CD14-positive monocyte (primary cell): ENCODE results near the gene OR7G1. TPM values are rescaled to one million over a fixed set of nuclear protein-coding genes. Genes with fewer than 3 reads are reported as not detected.
A peak's percentile ranks its signal among the peaks of the same experiment; 100 is the strongest.

ENCODE experiments used
- DNase-seq, 3 donors: peaks; one replicate each; pipeline ENCODE4 v3.0.0-alpha.2; 2011 to 2022
- H2AFZ ChIP-seq: 2 replicates; pipeline ENCODE4 v1.6.0; 2012; ENCODE audit warnings: mild to moderate bottlenecking, low read depth, low read length, inconsistent platforms; ENCODE audit not compliant: insufficient read depth, poor library complexity, severe bottlenecking
- H3K27ac ChIP-seq, 2 donors: 1 replicate in 1 of 2; 2 replicates in 1 of 2; pipeline ENCODE4 v1.5.1; 2012 to 2013; ENCODE audit warnings: low read length in 2 of 2, control low read depth in 1 of 2, inconsistent platforms in 1 of 2, low read depth in 1 of 2, mild to moderate bottlenecking in 1 of 2
- H3K27me3 ChIP-seq, 2 donors: one replicate each; pipeline versions ENCODE4 v1.6.0 to v1.6.1; 2011 to 2013; ENCODE audit warnings: low read length in 2 of 2; ENCODE audit not compliant: control insufficient read depth in 2 of 2, insufficient read depth in 2 of 2
- H3K36me3 ChIP-seq, 2 donors: replicated peaks in 1 of 2; 1 replicate in 1 of 2; 2 replicates in 1 of 2; pipeline versions ENCODE4 v1.5.1 to v1.6.1; 2012 to 2013; ENCODE audit warnings: low read length in 2 of 2, control low read depth in 1 of 2, inconsistent platforms in 1 of 2, mild to moderate bottlenecking in 1 of 2; ENCODE audit not compliant: insufficient read depth in 2 of 2, control insufficient read depth in 1 of 2
- H3K4me1 ChIP-seq, 2 donors: 1 replicate in 1 of 2; 2 replicates in 1 of 2; pipeline versions ENCODE4 v1.5.1 to v1.6.1; 2012 to 2013; ENCODE audit warnings: low read length in 2 of 2, control low read depth in 1 of 2, inconsistent platforms in 1 of 2, mild to moderate bottlenecking in 1 of 2, moderate library complexity in 1 of 2; ENCODE audit not compliant: insufficient read depth in 2 of 2, control insufficient read depth in 1 of 2
- H3K4me2 ChIP-seq: replicated peaks from 2 replicates; pipeline ENCODE3; 2012; ENCODE audit warnings: low read length, moderate library complexity, mild to moderate bottlenecking; ENCODE audit not compliant: poor library complexity, severe bottlenecking; ENCODE audit errors: extremely low read depth
- H3K4me3 ChIP-seq, 3 experiments: fragments of 200-600 bp in 1 of 3; sonication (generic) in 1 of 3; replicated peaks in 1 of 3; 1 replicate in 2 of 3; 2 replicates in 1 of 3; pipeline ENCODE4 v1.5.1; 2011 to 2013; ENCODE audit warnings: low read length in 3 of 3, mild to moderate bottlenecking in 3 of 3, control low read depth in 2 of 3, low read depth in 2 of 3, inconsistent platforms in 1 of 3, moderate library complexity in 1 of 3
- H3K79me2 ChIP-seq: 2 replicates; pipeline ENCODE4 v1.6.0; 2012; ENCODE audit warnings: mild to moderate bottlenecking, control low read depth, inconsistent platforms, low read length, moderate library complexity; ENCODE audit not compliant: insufficient read depth
- H3K9ac ChIP-seq: 2 replicates; pipeline ENCODE4 v1.6.0; 2017; ENCODE audit warnings: low read length, mild to moderate bottlenecking; ENCODE audit not compliant: insufficient read depth, poor library complexity, severe bottlenecking
- H3K9me3 ChIP-seq, 2 donors: replicated peaks in 1 of 2; 1 replicate in 1 of 2; 2 replicates in 1 of 2; pipeline versions ENCODE4 v1.5.1 to v1.6.1; 2012 to 2013; ENCODE audit warnings: low read length in 2 of 2, control low read depth in 1 of 2; ENCODE audit not compliant: control insufficient read depth in 1 of 2, insufficient read depth in 1 of 2
- H4K20me1 ChIP-seq: 2 replicates; pipeline ENCODE4 v1.6.0; 2012; ENCODE audit warnings: mild to moderate bottlenecking, low read length, control low read depth, moderate library complexity; ENCODE audit not compliant: insufficient read depth
- H3K27ac Mint-ChIP-seq, 7 donors: one replicate each; pipeline ENCODE4 v1.8.0; 2020; ENCODE audit warnings: mild to moderate bottlenecking in 7 of 7, mixed read lengths in 7 of 7, moderate library complexity in 6 of 7, inconsistent platforms in 2 of 7
- H3K27me3 Mint-ChIP-seq, 3 donors: one replicate each; pipeline ENCODE4 v1.8.0; 2021 to 2022; ENCODE audit warnings: low read depth in 3 of 3, mild to moderate bottlenecking in 3 of 3, mixed read lengths in 3 of 3, moderate library complexity in 3 of 3, inconsistent platforms in 1 of 3
- H3K36me3 Mint-ChIP-seq, 2 donors: one replicate each; pipeline ENCODE4 v1.8.0; 2020; ENCODE audit warnings: mixed read lengths in 2 of 2, inconsistent platforms in 1 of 2, mild to moderate bottlenecking in 1 of 2
- H3K4me1 Mint-ChIP-seq: one replicate; pipeline ENCODE4 v1.8.0; 2020; ENCODE audit warnings: mild to moderate bottlenecking, mixed read lengths
- H3K4me3 Mint-ChIP-seq, 2 donors: one replicate each; pipeline ENCODE4 v1.8.0; 2020; ENCODE audit warnings: mild to moderate bottlenecking in 2 of 2, mixed read lengths in 2 of 2, moderate library complexity in 1 of 2
- H3K9me3 Mint-ChIP-seq, 7 donors: one replicate each; pipeline ENCODE4 v1.8.0; 2020 to 2022; ENCODE audit warnings: mixed read lengths in 7 of 7, mild to moderate bottlenecking in 6 of 7, moderate library complexity in 6 of 7, inconsistent platforms in 2 of 7
- CTCF ChIP-seq: fragments of 200-600 bp; IDR thresholded peaks from one replicate; pipeline ENCODE4 v1.8.0; 2022; ENCODE audit warnings: antibody characterized with exemption, mild to moderate bottlenecking
- WGBS: methylation state at CpG from one replicate; pipeline ENCODE4 v1.1.5; 2013; ENCODE audit warnings: missing lambda C conversion rate; ENCODE audit not compliant: insufficient coverage; 5-methylcytosine and 5-hydroxymethylcytosine counted together
- intact Hi-C, 2 donors: fragments of 100-400 bp; cut with micrococcal nuclease; formaldehyde crosslinking; loops; one replicate each; pipeline versions ENCODE4 v1.15.0 to v1.15.1; 2023
- polyA plus RNA-seq, 3 donors: library from polyadenylated mRNA; depleted of rRNA in 1 of 3; unstranded in 2 of 3; stranded (reverse) in 1 of 3; fragments of 300-500 nt in 2 of 3; fragments of >200 nt in 1 of 3; fragmentation: Illumina TruSeq in 2 of 3; gene quantifications; 1 replicate in 2 of 3; 2 replicates in 1 of 3; pipeline ENCODE4 v1.2.3, GENCODE V29; 2012 to 2021

OR7G1 gene
- polyA plus RNA-seq, 3 donors = not detected

GRCh38 chr19:9140159-9140874 is 24.8 kb upstream of the OR7G1 start, which contains the start of gene ZNF317:
ZNF317 (plus strand) TSS chr19:9140397; CDS start chr19:9156017, 15,620 bp downstream.
- Histone ChIP-seq H3K9me3 (peaks cover 12 to 20% of the 10 kb centered on the region in 2 donors), H3K9ac (peak within 1 kb of the TSS; percentile 96), H3K4me2 (peak within 1 kb of the TSS; percentile 94), H4K20me1 (no peaks in the 10 kb centered on the region), H3K27ac (peak within 1 kb of the TSS; percentile 77 to 97), H3K36me3 (peaks cover 1 to 16% of the 10 kb centered on the region in 2 donors), H3K79me2 (peaks cover 53% of the 10 kb centered on the region), H3K4me1 (peaks cover 28 to 32% of the 10 kb centered on the region in 2 donors), H2AFZ (peak within 1 kb of the TSS; percentile 99), H3K27me3 (no peaks in the 10 kb centered on the region), H3K4me3 (peak within 1 kb of the TSS; percentile 75 to 100 (median 98))
- DNase-seq = peak; percentile 87 to 97 (median 91)
- intact Hi-C loops = loop anchor here (5.0 to 10.0 kb wide), 5 partner anchors 164 to 654 kb away; partner anchors contain the start of genes MBD3L1 (in 1 of the 2), ZNF121 (in 1 of the 2), ZNF266 (in 1 of the 2) and ZNF558 (in 1 of the 2)
- Mint-ChIP-seq H3K4me3 (peak within 1 kb of the TSS; percentile 99), H3K9me3 (peaks cover 14 to 24% (median 23%) of the 10 kb centered on the region in 7 donors), H3K27me3 (peaks cover 0 to 5% (median 0%) of the 10 kb centered on the region in 3 donors), H3K4me1 (peaks cover 40% of the 10 kb centered on the region), H3K27ac (peak within 1 kb of the TSS; percentile 91 to 99 (median 98)), H3K36me3 (peaks cover 22 to 33% of the 10 kb centered on the region in 2 donors)
- WGBS = under 1% methylated on average over 32 of the region's 43 CpGs
- no peak for TF ChIP-seq CTCF

DNA sequence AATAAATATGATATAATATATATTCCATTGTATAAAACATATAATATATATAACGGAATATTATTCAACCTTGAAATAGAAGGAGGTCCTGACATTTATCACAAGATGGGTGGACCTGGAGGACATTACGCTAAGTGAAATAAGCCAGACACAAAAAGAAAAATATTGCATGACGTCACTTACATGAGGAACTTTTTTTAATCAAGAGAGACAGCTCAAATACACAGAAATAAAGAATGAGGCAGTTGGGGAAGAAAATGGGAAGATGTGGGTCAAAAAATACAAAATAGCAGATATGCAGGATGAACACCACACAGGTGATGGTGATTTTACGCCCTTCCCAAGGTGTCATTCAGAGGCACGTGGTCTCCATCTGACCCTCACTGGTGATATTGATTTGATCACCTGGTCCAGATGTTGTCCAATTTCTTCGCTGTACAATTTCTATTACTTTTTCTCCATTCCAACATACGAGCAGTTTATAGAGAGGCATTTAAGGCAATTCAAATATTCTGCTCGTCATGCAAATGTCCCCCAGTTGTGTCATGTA is 24.1 kb upstream of the OR7G1 start:
- no peak for TF ChIP-seq CTCF
- H3K4me3 Mint-ChIP-seq = peak overlapping the region; percentile 99
- H3K27ac ChIP-seq = peak overlapping the region in 1 of 2 donors; percentile 97
- H3K9me3 Mint-ChIP-seq = peaks cover 11 to 18% (median 16%) of the 10 kb centered on the region in 7 donors
- intact Hi-C loops = loop anchor here (5.0 to 10.0 kb wide), 6 partner anchors 165 to 888 kb away; partner anchors contain the start of genes ZNF121 (in 2 of the 2), MBD3L1 (in 1 of the 2), ZNF266 (in 1 of the 2) and ZNF558 (in 1 of the 2)
- peaks cover 16 to 27% of the 10 kb centered on the region in 2 donors for H3K36me3 Mint-ChIP-seq
- H3K4me1 ChIP-seq = peaks cover 29 to 32% of the 10 kb centered on the region in 2 donors
- peaks cover 6 to 14% of the 10 kb centered on the region in 2 donors for H3K9me3 ChIP-seq
- peak overlapping the region; percentile 99 for H2AFZ ChIP-seq
- peak overlapping the region; percentile 94 for H3K4me2 ChIP-seq
- H3K27me3 ChIP-seq = no peaks in the 10 kb centered on the region
- no peaks in the 10 kb centered on the region for H4K20me1 ChIP-seq
- peaks cover 47% of the 10 kb centered on the region for H3K79me2 ChIP-seq
- H3K9ac ChIP-seq = peak overlapping the region; percentile 96
- H3K27me3 Mint-ChIP-seq = peaks cover 0 to 5% (median 0%) of the 10 kb centered on the region in 3 donors
- H3K4me1 Mint-ChIP-seq = peaks cover 40% of the 10 kb centered on the region
- H3K27ac Mint-ChIP-seq = peak overlapping the region in 5 of 7 donors; percentile 91 to 99 (median 99)
- no CpG with 5 or more reads among the region's 8 CpGs for WGBS
- no peak for DNase-seq
- H3K36me3 ChIP-seq = peaks cover 0 to 10% of the 10 kb centered on the region in 2 donors
- H3K4me3 ChIP-seq = peak overlapping the region; percentile 75 to 100 (median 98)
